HG02678 (cell line): ENCODE measurements around the gene TFPI2.

ENCODE experiments used
- ATAC-seq: cut with Tn5 transposase; IDR thresholded peaks from one replicate; pipeline ENCODE4 v1.9.1; 2021; ENCODE audit warnings: mild to moderate bottlenecking, moderate library complexity; ENCODE audit not compliant: unreplicated experiment

TFPI2 gene

GRCh38 chr7:93910076-93910994 is 19.8 kb upstream of the TFPI2 start:
- no peak for ATAC-seq

DNA sequence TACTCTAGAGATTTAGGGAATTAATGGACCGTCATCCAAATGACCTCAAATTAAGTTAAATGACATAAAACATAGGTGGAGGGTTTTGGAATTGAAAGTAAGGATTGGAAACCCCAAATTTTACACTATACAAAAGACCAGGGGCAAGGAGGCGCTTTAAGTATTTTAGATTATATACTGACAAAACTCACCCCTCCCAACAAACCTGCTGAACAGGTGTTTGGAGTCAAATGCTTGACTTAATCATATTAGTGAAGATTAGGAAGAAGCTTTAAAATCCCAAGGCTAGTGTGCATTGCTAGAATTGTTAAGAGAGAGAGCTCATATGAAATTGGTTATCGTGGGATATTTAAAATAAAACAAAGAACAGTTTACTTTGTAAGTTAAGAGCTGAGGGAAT is 15.7 kb upstream of the TFPI2 start, which contains the start of gene GNGT1:
GNGT1 (plus strand) TSS at position 301 of the 400 bp plus-strand sequence. CDS start 180 bp downstream, outside the sequence.
- ATAC-seq: no peak

GRCh38 chr7:93902777-93903423 is 12.3 kb upstream of the TFPI2 start:
- peak; percentile 53 for ATAC-seq

GRCh38 chr7:93897680-93898079 is 7.1 kb upstream of the TFPI2 start:
- ATAC-seq: no peak

GRCh38 chr7:93895859-93896600 is 5.5 kb upstream of the TFPI2 start:
- ATAC-seq: no peak

GRCh38 chr7:93894966-93895640 is 4.5 kb upstream of the TFPI2 start:
- no peak for ATAC-seq

DNA sequence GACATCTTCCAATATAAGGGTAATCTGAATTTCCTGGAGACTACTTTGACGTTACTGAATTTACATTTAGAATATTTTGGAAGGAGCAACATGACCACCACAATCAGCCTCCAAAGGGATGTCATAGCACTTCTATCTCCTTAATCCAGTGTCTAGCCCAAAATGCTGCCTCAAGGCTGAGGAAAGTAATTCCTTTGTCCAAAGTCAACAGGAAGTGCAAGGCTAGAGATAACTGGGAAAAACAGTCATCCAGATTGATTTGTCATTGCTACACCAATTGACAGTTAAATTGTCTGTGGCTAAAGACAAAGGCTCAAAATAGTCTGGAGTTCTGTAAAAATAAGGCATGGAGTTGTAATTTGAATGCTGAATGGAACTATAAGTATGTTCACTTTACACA is 3.9 kb upstream of the TFPI2 start:
- ATAC-seq: no peak

GRCh38 chr7:93890041-93890463 is 501 bp downstream of the TFPI2 start:
- no peak for ATAC-seq

- no peak for ATAC-seq
Observed at GRCh38 chr7:93889261-93889660, 1.3 kb downstream of the TFPI2 start.

- ATAC-seq: no peak
Observed at GRCh38 chr7:93884541-93884940, 6.0 kb downstream of the TFPI2 start.

DNA sequence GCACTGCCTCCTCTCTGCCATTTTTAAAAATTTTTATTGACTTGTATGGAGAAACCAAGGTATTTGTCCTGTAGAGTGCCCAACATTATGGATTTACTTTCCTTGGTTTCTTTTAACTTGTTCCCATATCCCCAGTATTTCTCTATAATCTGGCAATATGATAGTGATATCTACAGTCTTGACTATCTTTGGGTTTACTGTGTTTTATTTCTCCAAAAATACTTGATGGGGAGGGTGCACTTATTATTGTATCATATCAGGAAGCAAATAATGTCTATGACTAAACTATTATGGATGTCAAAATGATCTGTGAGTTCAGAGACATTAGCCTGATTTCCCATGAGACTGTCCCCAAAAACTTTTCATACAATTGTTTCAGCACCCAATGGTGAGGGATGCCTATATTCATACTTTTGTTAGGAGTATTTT is 6.6 kb downstream of the TFPI2 start:
- no peak for ATAC-seq

GRCh38 chr7:93883078-93883916 is 7.3 kb downstream of the TFPI2 start:
- ATAC-seq: no peak

DNA sequence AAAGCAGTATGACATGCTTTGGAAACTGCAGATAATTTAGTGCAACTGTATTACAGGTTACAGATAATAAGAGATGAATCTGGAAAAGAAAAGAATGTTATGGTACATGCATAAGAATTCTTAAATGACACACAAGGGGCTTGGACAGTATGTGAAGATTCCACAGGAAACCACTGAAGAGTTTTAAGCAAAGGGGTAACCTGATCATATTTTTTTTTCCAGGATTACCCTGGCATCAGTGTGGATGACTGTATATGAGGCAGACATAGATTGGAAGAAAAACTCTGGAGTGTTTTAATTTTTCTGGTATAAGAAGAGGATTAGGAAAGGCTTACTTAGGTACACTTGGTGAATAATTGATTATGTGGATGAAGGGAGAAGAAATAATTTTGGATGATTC is 8.1 kb downstream of the TFPI2 start:
- ATAC-seq: no peak

DNA sequence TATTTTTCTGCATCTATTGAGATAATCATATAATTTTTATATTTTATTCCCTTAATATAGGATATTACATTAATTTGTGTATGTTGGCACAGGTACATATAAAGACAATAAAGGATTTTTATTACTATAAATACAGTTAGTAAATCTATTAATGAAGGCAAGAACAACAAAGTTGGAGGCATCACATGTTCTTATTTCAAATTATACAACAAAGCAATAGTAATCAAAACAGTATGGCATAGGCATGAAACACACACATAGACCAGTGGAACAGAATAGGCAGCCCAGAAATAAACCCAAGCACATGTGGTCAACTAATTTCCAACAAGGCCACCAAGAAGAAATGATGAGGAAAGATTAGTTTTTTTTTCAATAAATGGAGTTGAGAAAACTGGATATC is 11.2 kb downstream of the TFPI2 start:
- ATAC-seq: no peak

DNA sequence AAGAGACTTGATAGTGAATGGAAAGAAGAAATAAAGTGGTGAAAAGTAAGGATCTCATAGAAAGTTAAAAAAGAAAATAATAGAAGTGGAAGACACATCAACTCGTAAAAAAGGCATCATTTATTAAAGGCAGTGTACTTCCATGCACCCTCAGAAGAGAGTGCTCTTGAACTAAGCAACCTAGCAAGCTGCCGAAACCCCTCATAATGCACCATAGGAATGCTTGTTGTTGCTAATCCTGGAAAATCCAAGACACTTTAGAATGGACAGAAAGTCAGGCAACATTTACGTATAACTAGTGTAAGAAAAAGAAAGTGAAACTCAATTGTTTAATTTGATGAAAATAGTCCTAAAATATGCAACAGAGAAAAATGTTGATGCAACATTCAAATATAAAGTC is 12.8 kb downstream of the TFPI2 start:
- ATAC-seq: no peak

DNA sequence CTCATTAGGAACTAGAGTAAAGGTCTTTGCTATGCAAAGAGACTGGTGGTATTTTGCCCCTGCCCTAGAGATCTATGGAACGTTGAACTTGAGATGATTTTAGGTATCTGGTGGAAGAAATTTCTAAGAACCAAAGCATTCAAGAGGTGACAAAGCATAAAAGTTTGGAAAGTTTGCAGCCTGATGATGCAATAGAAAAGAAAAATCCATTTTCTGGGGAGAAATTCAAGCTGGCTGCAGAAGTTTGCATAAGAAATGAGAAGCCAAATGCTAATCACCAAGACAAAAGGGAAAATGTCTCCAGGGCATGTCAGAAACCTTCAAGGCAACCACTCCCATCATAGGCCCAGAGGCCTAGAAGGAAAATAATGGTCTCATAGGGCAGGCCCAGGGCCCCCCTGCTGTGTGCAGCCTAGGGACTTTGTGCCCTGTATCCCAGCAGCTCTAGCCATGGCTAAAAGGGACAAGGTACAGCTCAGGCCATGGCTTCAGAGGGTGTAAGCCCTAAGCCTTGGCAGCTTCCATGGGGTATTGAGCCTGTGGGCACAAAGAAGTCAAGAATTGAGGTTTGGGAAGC is 16.5 kb downstream of the TFPI2 start:
- ATAC-seq: no peak

DNA sequence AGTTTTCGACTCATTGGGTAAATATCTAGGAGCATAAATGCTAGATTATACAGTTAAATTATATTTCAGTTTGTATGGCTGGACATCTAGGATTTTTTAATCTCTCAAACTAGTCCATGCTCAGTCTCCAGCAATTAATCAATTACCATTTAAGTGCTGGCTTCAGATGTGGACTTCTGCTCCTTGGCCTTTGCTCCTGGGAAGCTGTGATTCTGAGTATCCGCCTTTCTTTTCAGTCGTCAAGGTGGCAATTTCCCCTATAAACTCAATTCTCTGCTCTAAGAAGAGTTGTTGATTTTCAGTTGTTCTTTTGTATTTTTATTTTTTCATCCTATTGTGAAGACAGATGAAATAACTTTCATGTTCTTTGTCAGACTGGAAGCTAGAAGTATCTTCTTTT is 23.7 kb downstream of the TFPI2 start:
- ATAC-seq: no peak

GRCh38 chr7:93862651-93863050 is 27.9 kb downstream of the TFPI2 start:
- ATAC-seq: no peak

GRCh38 chr7:93861325-93861949 is 29.1 kb downstream of the TFPI2 start:
- no peak for ATAC-seq
